Measurements from ENCODE around the gene SNRNP40.

Gene SNRNP40

GRCh38 chr1:31215065-31215570, 81.5 kb downstream of the SNRNP40 start:
- Histone ChIP-seq H3K4me1 (no peaks in the 10 kb centered on the region), H3K9ac (no peak overlapping the region), H3K4me2 (ENCODE audit: low read length) (no peak overlapping the region), H2AFZ (no peak overlapping the region), H3K36me3 (ENCODE audit: control insufficient read depth, insufficient read depth, low read length) (no peaks in the 10 kb centered on the region), H3K79me2 (no peaks in the 10 kb centered on the region), H3K4me3 (ENCODE audit: low read depth, low read length) (no peak overlapping the region), H3K27ac (no peak overlapping the region), H3K27me3 (ENCODE audit: control insufficient read depth, insufficient read depth, low read length) (no peaks in the 10 kb centered on the region), H3K9me3 (ENCODE audit: control insufficient read depth, low read length) (no peaks in the 10 kb centered on the region)
- TF ChIP-seq CTCF (IDR thresholded peaks at IDR 0.05), result no peak

GRCh38 chr1:31214316-31215064, 82.1 kb downstream of the SNRNP40 start:
- H3K4me1 ChIP-seq, result no peaks in the 10 kb centered on the region
- no peak overlapping the region for H3K4me3 ChIP-seq (ENCODE audit: low read depth, low read length)
- H3K36me3 ChIP-seq (ENCODE audit: control insufficient read depth, insufficient read depth, low read length), result no peaks in the 10 kb centered on the region
- no peak overlapping the region for H3K9ac ChIP-seq
- no peak overlapping the region for H3K27ac ChIP-seq
- no peaks in the 10 kb centered on the region for H3K27me3 ChIP-seq (ENCODE audit: control insufficient read depth, insufficient read depth, low read length)
- no peak overlapping the region for H2AFZ ChIP-seq
- no peak for TF ChIP-seq CTCF (IDR thresholded peaks at IDR 0.05)
- H3K79me2 ChIP-seq, result no peaks in the 10 kb centered on the region
- no peak overlapping the region for H3K4me2 ChIP-seq (ENCODE audit: low read length)
- no peaks in the 10 kb centered on the region for H3K9me3 ChIP-seq (ENCODE audit: control insufficient read depth, low read length)

Data from parathyroid adenoma (tissue), 2 donors.